ENCODE results near the gene NUDT3. TPM values are rescaled to one million over a fixed set of nuclear protein-coding genes. Genes with fewer than 3 reads are reported as not detected.

The NUDT3 gene
- total RNA-seq, 4 donors from 2014 or later, result 32.2 to 66.3 (median 46.9) TPM

- no peak for ATAC-seq
- no peaks in the 10 kb centered on the region for H3K36me3 ChIP-seq
- peaks cover 0 to 18% (median 0%) of the 10 kb centered on the region in 3 donors for H3K4me1 ChIP-seq
- TF ChIP-seq POLR2AphosphoS5 (IDR thresholded peaks at IDR 0.05) (no peak), EP300 (IDR thresholded peaks at IDR 0.05) (no peak), POLR2A (IDR thresholded peaks at IDR 0.05) (no peak), CTCF (IDR thresholded peaks at IDR 0.05) (no peak)
- H3K9me3 ChIP-seq, result no peaks in the 10 kb centered on the region
- H3K27me3 ChIP-seq, result no peaks in the 10 kb centered on the region
- no peak overlapping the region for H3K27ac ChIP-seq
- H3K4me3 ChIP-seq, result no peak overlapping the region
- whole genome bisulfite sequencing, 2 donors (ENCODE audit: low coverage in 1 of 2), result 97 to 98% methylated on average over 11 of the region's 17 CpGs
Observed at GRCh38 chr6:34231566-34232336, 160.7 kb downstream of the NUDT3 start.

GRCh38 chr6:34230653-34231371 lies 161.7 kb downstream of the NUDT3 start:
- WGBS, 2 donors (ENCODE audit: low coverage in 1 of 2), result 84 to 91% methylated on average over 4 of the region's 5 CpGs
- Histone ChIP-seq H3K9me3 (no peaks in the 10 kb centered on the region), H3K36me3 (no peaks in the 10 kb centered on the region), H3K27ac (no peak overlapping the region), H3K4me3 (no peak overlapping the region), H3K4me1 (peaks cover 0 to 9% (median 0%) of the 10 kb centered on the region in 3 donors), H3K27me3 (no peaks in the 10 kb centered on the region)
- TF ChIP-seq CTCF (IDR thresholded peaks at IDR 0.05), result no peak
- TF ChIP-seq POLR2AphosphoS5 (IDR thresholded peaks at IDR 0.05), result no peak
- no peak for TF ChIP-seq POLR2A (IDR thresholded peaks at IDR 0.05)
- no peak for TF ChIP-seq EP300 (IDR thresholded peaks at IDR 0.05)
- ATAC-seq, result no peak

- H3K4me3 ChIP-seq, result no peak overlapping the region
- WGBS, 2 donors (ENCODE audit: low coverage in 1 of 2), result 95 to 97% methylated on average over 3 to 7 of the region's 8 CpGs
- H3K4me1 ChIP-seq, result no peaks in the 10 kb centered on the region
- no peak for ATAC-seq
- no peak for TF ChIP-seq POLR2A (IDR thresholded peaks at IDR 0.05)
- no peak for TF ChIP-seq CTCF (IDR thresholded peaks at IDR 0.05)
- no peak for TF ChIP-seq EP300 (IDR thresholded peaks at IDR 0.05)
- no peak for TF ChIP-seq POLR2AphosphoS5 (IDR thresholded peaks at IDR 0.05)
- H3K9me3 ChIP-seq, result no peaks in the 10 kb centered on the region
- H3K36me3 ChIP-seq, result no peaks in the 10 kb centered on the region
- no peak overlapping the region for H3K27ac ChIP-seq
- no peaks in the 10 kb centered on the region for H3K27me3 ChIP-seq
Observed at GRCh38 chr6:34229877-34230276, 162.6 kb downstream of the NUDT3 start.

Small RNA genes lying within 50 kb of the gene (small RNA-seq; reads per million reads assigned to genes)
- gene MIR6835, result 0 reads per million in 4 donors

Other genes starting within 250 kb of the NUDT3 start
- gene GRM4, start 246.6 kb downstream of the NUDT3 start, total RNA-seq, result not detected
- 10 to 100 TPM in 3 of 4 donors, 1 to 10 TPM in 1; 8.1 to 24.5 (median 18.1) TPM for gene HMGA1, start 155.8 kb downstream of the NUDT3 start, total RNA-seq
- gene SMIM29, start 143.7 kb downstream of the NUDT3 start, total RNA-seq, result 10 to 100 TPM in 3 of 4 donors, 1 to 10 TPM in 1; 9.7 to 34.7 (median 22.6) TPM
- gene RPS10, start 33.4 kb upstream of the NUDT3 start, total RNA-seq, result 1,000 to 10,000 TPM; 1,014 to 3,120 (median 2,269) TPM
- gene PACSIN1, start 73.4 kb upstream of the NUDT3 start, total RNA-seq, result 1 to 10 TPM in 2 of 4 donors, not detected in 2; 1.2 TPM
- gene SPDEF, start 163.7 kb upstream of the NUDT3 start, total RNA-seq, result 1 to 10 TPM in 1 of 4 donors, not detected in 3; 4.4 TPM

Data from gastroesophageal sphincter (tissue), 4 donors.